IPS-18a (cell line): ENCODE results near the gene FBN2.

ENCODE experiments used
- H3K27ac ChIP-seq: one replicate; pipeline ENCODE4 v1.5.1; 2013; ENCODE audit warnings: low read length
- H3K27me3 ChIP-seq: one replicate; pipeline ENCODE4 v1.6.1; 2013; ENCODE audit warnings: mild to moderate bottlenecking, low read length; ENCODE audit not compliant: control insufficient read depth, insufficient read depth
- H3K36me3 ChIP-seq: one replicate; pipeline ENCODE4 v1.6.1; 2013; ENCODE audit warnings: low read depth, low read length; ENCODE audit not compliant: control insufficient read depth
- H3K4me1 ChIP-seq: one replicate; pipeline ENCODE4 v1.6.1; 2013; ENCODE audit warnings: low read depth, low read length; ENCODE audit not compliant: control insufficient read depth
- H3K4me3 ChIP-seq: one replicate; pipeline ENCODE4 v1.5.1; 2013; ENCODE audit warnings: low read length
- H3K9ac ChIP-seq: one replicate; pipeline ENCODE4 v1.6.1; 2013; ENCODE audit warnings: mild to moderate bottlenecking, low read length, moderate library complexity
- H3K9me3 ChIP-seq: one replicate; pipeline ENCODE4 v1.6.1; 2013; ENCODE audit warnings: low read depth, low read length; ENCODE audit not compliant: control insufficient read depth

Gene FBN2

DNA sequence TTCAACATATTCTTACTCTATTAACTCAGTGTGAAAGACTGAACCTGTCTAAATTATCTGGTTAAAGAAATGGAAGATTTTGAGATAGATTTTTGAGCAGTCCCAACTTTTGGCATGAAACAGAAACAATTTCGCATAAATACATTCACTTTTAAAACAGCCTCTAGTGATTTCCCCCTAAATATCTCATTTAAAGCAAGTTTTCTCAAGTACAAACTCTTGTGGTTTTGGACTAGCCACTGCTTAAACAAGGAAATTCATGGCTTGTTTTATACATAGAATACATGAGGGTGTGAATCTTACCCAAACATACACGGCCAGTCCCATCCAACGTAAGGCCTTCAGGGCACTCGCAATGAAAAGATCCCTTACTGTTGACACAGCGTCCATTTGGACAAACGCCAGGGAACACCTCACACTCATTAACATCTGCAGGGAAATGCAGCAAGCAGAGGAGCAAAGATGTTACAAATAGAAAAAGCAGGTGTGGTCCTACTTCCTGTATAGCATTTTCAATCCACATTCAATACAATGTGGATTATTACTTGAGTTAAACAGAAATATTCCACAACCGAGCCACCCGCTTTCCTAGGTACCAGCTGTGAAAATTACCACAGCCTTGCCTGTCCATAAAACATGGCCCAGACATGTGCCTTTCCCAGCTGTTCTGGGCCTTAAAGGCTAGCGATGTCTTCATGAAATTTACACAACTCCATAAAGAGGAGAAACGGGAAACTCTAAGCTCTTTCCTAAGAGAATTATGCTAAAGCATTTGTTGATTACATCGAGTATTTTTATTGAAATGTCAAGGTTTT, 188.8 kb downstream of the FBN2 start:
- peaks cover 18% of the 10 kb centered on the region for H3K36me3 ChIP-seq
- H3K9ac ChIP-seq, result no peak overlapping the region
- no peak overlapping the region for H3K27ac ChIP-seq
- H3K4me1 ChIP-seq, result peaks cover 4% of the 10 kb centered on the region
- no peaks in the 10 kb centered on the region for H3K9me3 ChIP-seq
- no peak overlapping the region for H3K4me3 ChIP-seq
- H3K27me3 ChIP-seq, result no peaks in the 10 kb centered on the region

DNA sequence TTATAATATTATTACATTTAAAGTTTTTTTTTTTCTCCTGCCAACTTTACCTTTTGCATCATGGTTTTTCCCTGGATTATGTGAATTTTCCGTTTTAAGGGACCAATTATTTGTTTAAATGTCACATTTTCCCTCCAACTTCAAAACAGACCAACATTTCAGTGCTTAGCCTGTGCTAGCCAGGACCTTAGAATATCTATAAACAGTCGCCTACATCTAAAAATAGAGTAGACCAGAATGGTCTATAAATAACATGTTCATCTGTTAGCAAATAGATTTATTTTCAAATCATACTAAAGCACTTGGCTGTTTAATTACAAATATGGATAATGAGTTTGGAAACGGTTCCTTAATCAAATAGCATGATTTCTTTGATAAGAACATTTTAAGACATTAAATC, 192.0 kb downstream of the FBN2 start:
- Histone ChIP-seq H3K9me3 (no peaks in the 10 kb centered on the region), H3K4me3 (no peak overlapping the region), H3K4me1 (no peaks in the 10 kb centered on the region), H3K9ac (no peak overlapping the region), H3K27ac (no peak overlapping the region), H3K36me3 (peaks cover 18% of the 10 kb centered on the region), H3K27me3 (no peaks in the 10 kb centered on the region)

DNA sequence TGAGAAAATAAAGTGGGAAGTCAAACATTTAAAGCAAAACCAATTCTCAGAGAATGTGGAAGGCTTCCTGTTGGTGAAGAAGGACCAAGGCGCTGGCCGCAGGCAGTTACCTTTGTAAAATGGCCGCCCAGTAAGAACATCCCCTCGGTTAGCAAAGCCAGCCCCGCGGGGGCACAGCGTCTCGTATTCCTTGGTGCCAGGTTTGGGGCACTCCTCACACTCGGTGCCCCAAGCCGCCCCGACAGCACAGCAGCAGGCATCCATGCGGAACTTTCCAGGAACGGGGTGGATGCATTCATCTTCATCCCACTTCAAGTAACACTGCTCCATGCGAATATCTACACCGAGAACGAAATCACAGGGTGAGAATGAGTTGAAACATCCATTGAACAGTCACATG, 192.8 kb downstream of the FBN2 start:
- Histone ChIP-seq H3K4me1 (no peaks in the 10 kb centered on the region), H3K9me3 (no peaks in the 10 kb centered on the region), H3K4me3 (no peak overlapping the region), H3K27me3 (no peaks in the 10 kb centered on the region), H3K27ac (no peak overlapping the region), H3K36me3 (peaks cover 18% of the 10 kb centered on the region), H3K9ac (no peak overlapping the region)

DNA sequence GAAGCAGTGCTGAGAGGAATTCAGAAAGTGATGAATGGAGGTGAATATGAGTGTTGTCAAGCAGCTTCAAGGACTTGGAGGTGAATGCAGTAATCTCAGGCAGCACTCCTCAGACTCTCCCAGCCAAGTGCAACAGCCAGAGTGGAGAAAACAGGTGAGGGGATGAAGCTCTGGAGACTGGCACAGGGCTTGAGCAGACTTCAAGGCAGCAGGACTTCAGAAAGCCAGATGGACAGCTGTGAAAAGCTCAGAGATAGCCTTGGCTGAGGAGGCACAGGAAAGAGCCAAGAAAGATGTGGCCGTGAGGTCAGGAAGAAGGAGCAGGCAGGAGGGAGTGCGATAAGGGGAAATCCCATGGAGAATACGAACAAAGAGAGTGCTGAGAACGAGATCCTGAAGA, 194.9 kb downstream of the FBN2 start:
- no peak overlapping the region for H3K9ac ChIP-seq
- H3K27ac ChIP-seq, result no peak overlapping the region
- peaks cover 24% of the 10 kb centered on the region for H3K36me3 ChIP-seq
- H3K27me3 ChIP-seq, result no peaks in the 10 kb centered on the region
- H3K4me1 ChIP-seq, result no peaks in the 10 kb centered on the region
- H3K9me3 ChIP-seq, result no peaks in the 10 kb centered on the region
- H3K4me3 ChIP-seq, result no peak overlapping the region

DNA sequence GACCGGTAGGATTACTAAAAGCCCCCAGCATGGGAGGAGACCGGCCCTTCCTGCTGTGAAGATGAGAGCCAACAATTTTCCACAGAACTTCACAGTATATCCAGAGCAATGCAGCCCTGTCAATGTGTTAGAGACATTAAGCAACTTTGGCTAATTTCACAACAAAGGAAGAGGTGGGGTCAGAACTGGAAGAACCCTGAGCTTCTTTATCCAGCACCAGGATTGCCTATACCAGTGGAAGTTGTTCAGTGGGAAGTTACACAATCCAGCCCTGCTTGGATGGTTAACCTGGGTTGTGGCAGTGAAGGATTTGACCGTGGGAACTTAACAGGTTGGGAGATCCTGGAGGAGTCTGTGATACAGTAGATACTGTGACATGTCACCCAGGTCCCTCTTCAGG, 197.0 kb downstream of the FBN2 start:
- Histone ChIP-seq H3K9me3 (no peaks in the 10 kb centered on the region), H3K36me3 (peaks cover 36% of the 10 kb centered on the region), H3K27me3 (no peaks in the 10 kb centered on the region), H3K27ac (no peak overlapping the region), H3K9ac (no peak overlapping the region), H3K4me3 (no peak overlapping the region), H3K4me1 (no peaks in the 10 kb centered on the region)

DNA sequence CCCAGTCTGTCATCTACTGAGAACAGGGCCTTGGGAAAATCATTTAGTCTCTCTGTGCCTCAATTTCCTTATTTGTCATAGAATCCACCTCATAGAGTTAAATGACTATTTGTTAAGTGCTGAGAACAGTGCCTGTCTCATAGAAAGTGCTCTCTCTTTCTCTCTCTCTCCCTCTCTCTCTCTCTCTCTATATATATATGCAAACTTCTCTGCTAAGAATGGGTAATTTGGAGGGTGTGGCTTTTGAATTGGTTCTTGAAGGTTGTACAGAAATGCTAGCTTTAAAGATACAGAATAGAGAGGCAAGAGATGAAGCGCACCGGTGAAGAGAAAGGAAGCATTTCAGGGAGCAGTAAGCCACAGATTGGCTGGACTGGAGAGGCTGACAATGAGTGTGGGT, 197.4 kb downstream of the FBN2 start:
- Histone ChIP-seq H3K9me3 (no peaks in the 10 kb centered on the region), H3K36me3 (peaks cover 40% of the 10 kb centered on the region)

DNA sequence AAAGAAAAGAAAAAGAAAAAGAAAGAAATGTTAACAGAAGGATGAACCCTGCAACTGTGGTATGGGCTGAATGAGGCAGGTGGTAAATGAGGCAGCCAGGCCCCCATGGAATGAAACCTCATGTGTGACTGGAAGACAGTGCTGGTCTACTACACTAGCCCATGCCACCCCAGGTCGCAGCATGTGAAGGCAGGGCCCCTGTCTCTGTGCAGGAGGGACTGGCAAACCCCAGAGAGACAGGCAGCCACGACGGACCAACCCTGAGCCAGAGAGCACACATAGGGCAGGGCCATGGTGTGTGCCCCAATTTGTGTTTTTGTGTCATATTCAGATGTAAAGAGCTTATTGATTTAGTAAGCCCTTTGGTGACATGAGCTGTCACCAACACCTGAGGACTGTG, 198.5 kb downstream of the FBN2 start:
- Histone ChIP-seq H3K27me3 (no peaks in the 10 kb centered on the region), H3K36me3 (peaks cover 44% of the 10 kb centered on the region), H3K9ac (no peak overlapping the region), H3K4me3 (no peak overlapping the region), H3K27ac (no peak overlapping the region), H3K4me1 (no peaks in the 10 kb centered on the region), H3K9me3 (no peaks in the 10 kb centered on the region)

More for the DNA sequence above, 197.4 kb downstream of the FBN2 start:
- no peaks in the 10 kb centered on the region for H3K27me3 ChIP-seq
- no peak overlapping the region for H3K4me3 ChIP-seq
- no peak overlapping the region for H3K9ac ChIP-seq
- no peak overlapping the region for H3K27ac ChIP-seq
- H3K4me1 ChIP-seq, result no peaks in the 10 kb centered on the region

DNA sequence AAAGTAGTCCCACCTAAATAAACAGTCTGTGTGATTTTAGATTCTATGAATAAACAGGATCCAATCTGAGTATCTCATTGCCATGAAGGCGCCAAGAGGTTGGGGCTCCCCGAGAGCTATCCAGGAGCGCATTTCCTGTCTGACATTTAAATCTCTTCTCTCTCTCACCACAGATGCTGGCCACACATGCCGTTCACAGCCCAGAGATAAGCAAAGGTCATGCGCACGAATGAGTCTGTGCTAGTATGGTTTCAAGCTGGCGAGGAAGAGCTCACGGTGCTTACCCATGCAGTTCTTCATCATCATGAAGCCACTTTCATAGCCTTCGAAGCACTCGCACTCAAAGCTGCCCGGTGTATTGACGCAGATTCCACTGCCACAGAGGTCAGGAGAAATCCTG, 199.4 kb downstream of the FBN2 start:
- H3K4me3 ChIP-seq, result no peak overlapping the region
- no peaks in the 10 kb centered on the region for H3K27me3 ChIP-seq
- H3K27ac ChIP-seq, result no peak overlapping the region
- H3K9me3 ChIP-seq, result no peaks in the 10 kb centered on the region
- H3K36me3 ChIP-seq, result peaks cover 46% of the 10 kb centered on the region
- H3K4me1 ChIP-seq, result no peaks in the 10 kb centered on the region
- no peak overlapping the region for H3K9ac ChIP-seq

DNA sequence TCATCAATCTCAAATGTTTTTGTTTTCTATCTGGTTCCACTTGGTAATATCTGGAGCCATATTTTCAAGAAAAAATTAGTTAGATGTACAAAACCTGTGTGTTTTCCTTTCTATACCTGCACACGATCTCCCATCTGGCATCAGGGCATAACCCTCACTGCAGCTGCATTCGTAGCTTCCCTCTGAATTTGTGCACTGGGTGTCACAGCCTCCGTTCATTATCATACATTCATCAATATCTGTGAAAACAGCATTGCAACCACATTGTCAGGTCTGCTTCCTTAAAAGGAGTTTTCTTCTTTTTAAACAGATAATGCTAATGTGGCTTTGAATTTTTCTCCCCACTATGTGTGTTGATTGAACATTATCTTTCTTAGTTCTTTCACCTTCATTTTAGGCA, 202.7 kb downstream of the FBN2 start:
- H3K4me3 ChIP-seq, result no peak overlapping the region
- no peak overlapping the region for H3K9ac ChIP-seq
- no peak overlapping the region for H3K27ac ChIP-seq
- peaks cover 43% of the 10 kb centered on the region for H3K36me3 ChIP-seq
- H3K9me3 ChIP-seq, result no peaks in the 10 kb centered on the region
- no peaks in the 10 kb centered on the region for H3K27me3 ChIP-seq
- H3K4me1 ChIP-seq, result no peaks in the 10 kb centered on the region

DNA sequence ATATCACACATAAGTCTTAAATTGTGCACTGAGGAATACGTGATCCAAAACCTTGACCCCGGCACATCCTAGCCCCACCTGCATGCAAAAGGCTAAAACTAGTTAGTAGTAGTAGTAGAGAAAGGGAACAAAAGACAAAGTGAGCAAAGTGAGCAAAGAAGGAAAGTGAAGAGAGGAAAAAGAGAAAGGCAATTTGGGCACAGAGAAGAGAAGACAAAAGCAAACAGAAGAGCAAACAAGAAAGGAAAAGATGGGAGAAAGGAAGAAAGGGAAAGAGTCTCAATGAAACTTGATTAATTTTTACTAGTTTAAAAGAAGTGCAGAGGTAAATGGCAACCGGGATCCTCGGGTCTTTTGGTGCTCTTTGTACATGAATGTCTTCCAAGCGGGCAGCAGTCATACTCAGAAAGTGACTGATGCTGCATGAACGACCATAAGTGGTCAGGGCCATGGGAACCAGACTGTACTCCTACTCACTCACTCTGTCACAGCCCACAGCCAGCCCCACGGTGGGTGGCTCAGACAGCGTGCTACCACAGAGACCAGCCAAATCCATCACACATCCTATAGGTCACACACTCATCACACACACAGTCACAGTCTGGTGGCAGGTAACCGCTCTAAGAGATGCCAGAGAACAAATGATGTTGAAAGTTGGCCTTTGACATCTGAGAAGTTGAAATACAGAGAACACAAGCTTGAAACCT, 203.9 kb downstream of the FBN2 start:
- Histone ChIP-seq H3K9ac (no peak overlapping the region), H3K4me1 (no peaks in the 10 kb centered on the region), H3K27me3 (no peaks in the 10 kb centered on the region), H3K27ac (no peak overlapping the region), H3K4me3 (no peak overlapping the region), H3K9me3 (no peaks in the 10 kb centered on the region), H3K36me3 (peaks cover 49% of the 10 kb centered on the region)

DNA sequence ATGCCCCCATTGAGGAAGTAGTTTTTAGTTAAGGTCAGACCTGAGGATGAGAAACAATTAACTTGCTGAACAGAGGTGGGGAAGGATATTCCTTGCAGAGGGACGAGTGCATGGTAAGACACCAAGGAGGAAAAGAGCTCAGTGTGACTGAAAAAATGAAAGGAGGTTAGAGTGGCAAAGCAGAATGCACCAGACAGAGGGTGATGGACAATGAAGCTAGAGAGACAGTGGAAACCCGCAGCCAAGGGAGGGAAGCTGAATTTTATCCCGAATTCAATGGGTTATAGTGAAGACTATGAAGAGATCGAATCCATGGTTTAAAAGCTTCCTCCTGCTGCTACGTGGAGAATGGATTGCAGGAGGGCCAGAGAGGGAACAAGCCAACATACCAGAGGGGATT, 206.8 kb downstream of the FBN2 start:
- Histone ChIP-seq H3K4me3 (no peak overlapping the region), H3K4me1 (no peaks in the 10 kb centered on the region), H3K36me3 (peaks cover 49% of the 10 kb centered on the region), H3K27me3 (no peaks in the 10 kb centered on the region), H3K27ac (no peak overlapping the region), H3K9me3 (no peaks in the 10 kb centered on the region), H3K9ac (no peak overlapping the region)
